HepG2 (cell line): ENCODE measurements around the gene STIM1.

Source experiments
- FOXM1 ChIP-seq: sonication (generic); formaldehyde crosslinking; IDR thresholded peaks from 2 replicates; pipeline ENCODE4 v1.5.0; 2020; ENCODE audit warnings: missing genetic modification reagents
- KLF9 ChIP-seq: IDR thresholded peaks from 2 replicates; pipeline ENCODE4 v1.6.1; 2016; ENCODE audit warnings: low read depth
- PLRG1 ChIP-seq: fragments of 450-650 bp; conservative IDR thresholded peaks from 2 replicates; pipeline ENCODE4 v1.6.1; 2016
- RXRA ChIP-seq: sonication (generic); formaldehyde crosslinking; IDR thresholded peaks from 2 replicates; pipeline ENCODE4 v1.5.1; 2020; ENCODE audit warnings: missing genetic modification reagents
- TBP ChIP-seq: sonication (generic); formaldehyde crosslinking; IDR thresholded peaks from 2 replicates; pipeline ENCODE4 v1.5.0; 2020; ENCODE audit warnings: missing genetic modification reagents
- TF ChIP-seq, protein P1 (sequence below): sonication (generic); formaldehyde crosslinking; IDR thresholded peaks from 2 replicates; pipeline ENCODE4 v1.5.0; 2020; ENCODE audit warnings: mild to moderate bottlenecking, missing genetic modification reagents, moderate library complexity
- TF ChIP-seq, protein P2 (sequence below): IDR thresholded peaks from 2 replicates; pipeline ENCODE4 v1.6.1; 2012; ENCODE audit warnings: inconsistent platforms
- TF ChIP-seq, protein P3 (sequence below): sonication (generic); formaldehyde crosslinking; IDR thresholded peaks from 2 replicates; pipeline ENCODE4 v1.9.0; 2021; ENCODE audit warnings: missing genetic modification reagents, borderline replicate concordance
- TF ChIP-seq, protein P4 (sequence below): sonication (generic); formaldehyde crosslinking; IDR thresholded peaks from 2 replicates; pipeline ENCODE4 v1.8.1; 2023; ENCODE audit warnings: missing genetic modification reagents, inconsistent platforms, borderline replicate concordance
- TF ChIP-seq, protein P5 (sequence below), 2 experiments: sonication (generic) in 1 of 2; formaldehyde crosslinking in 1 of 2; IDR thresholded peaks; 2 replicates each; pipeline versions ENCODE4 v1.5.1 to v1.6.1; 2011 to 2020; ENCODE audit warnings: borderline replicate concordance in 1 of 2, low read depth in 1 of 2, low read length in 1 of 2, mild to moderate bottlenecking in 1 of 2, missing genetic modification reagents in 1 of 2, moderate library complexity in 1 of 2

DNA sequence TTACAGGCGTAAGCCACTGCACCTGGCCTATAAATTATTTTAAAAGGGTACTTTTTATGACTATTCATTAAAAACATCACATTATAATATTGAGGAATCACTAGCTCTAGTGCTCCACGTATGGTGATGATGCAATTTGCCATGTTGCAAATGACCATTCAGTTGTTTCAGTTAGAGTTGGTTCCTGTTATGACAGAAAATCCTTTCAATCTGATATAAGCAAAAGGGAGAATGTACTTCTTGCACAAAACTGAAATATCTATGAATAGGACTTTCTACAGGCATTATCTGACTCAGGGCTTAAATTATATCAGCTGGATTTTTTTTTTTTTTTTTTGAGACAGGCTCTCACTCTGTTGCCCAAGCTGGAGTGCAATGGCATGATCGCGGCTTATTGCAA, 193.5 kb downstream of the STIM1 start:
- TF ChIP-seq PLRG1 (no peak), FOXM1 (CRISPR knock-in tag) (no peak), TBP (CRISPR knock-in tag) (no peak), RXRA (CRISPR knock-in tag) (no peak), KLF9 (CRISPR knock-in tag) (no peak)
- TF ChIP-seq, protein P1, sequence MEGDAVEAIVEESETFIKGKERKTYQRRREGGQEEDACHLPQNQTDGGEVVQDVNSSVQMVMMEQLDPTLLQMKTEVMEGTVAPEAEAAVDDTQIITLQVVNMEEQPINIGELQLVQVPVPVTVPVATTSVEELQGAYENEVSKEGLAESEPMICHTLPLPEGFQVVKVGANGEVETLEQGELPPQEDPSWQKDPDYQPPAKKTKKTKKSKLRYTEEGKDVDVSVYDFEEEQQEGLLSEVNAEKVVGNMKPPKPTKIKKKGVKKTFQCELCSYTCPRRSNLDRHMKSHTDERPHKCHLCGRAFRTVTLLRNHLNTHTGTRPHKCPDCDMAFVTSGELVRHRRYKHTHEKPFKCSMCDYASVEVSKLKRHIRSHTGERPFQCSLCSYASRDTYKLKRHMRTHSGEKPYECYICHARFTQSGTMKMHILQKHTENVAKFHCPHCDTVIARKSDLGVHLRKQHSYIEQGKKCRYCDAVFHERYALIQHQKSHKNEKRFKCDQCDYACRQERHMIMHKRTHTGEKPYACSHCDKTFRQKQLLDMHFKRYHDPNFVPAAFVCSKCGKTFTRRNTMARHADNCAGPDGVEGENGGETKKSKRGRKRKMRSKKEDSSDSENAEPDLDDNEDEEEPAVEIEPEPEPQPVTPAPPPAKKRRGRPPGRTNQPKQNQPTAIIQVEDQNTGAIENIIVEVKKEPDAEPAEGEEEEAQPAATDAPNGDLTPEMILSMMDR, result no peak
- TF ChIP-seq, protein P2, sequence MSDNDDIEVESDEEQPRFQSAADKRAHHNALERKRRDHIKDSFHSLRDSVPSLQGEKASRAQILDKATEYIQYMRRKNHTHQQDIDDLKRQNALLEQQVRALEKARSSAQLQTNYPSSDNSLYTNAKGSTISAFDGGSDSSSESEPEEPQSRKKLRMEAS, result no peak
- TF ChIP-seq, protein P3, sequence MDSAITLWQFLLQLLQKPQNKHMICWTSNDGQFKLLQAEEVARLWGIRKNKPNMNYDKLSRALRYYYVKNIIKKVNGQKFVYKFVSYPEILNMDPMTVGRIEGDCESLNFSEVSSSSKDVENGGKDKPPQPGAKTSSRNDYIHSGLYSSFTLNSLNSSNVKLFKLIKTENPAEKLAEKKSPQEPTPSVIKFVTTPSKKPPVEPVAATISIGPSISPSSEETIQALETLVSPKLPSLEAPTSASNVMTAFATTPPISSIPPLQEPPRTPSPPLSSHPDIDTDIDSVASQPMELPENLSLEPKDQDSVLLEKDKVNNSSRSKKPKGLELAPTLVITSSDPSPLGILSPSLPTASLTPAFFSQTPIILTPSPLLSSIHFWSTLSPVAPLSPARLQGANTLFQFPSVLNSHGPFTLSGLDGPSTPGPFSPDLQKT (CRISPR knock-in tag), result no peak
- TF ChIP-seq, protein P4, sequence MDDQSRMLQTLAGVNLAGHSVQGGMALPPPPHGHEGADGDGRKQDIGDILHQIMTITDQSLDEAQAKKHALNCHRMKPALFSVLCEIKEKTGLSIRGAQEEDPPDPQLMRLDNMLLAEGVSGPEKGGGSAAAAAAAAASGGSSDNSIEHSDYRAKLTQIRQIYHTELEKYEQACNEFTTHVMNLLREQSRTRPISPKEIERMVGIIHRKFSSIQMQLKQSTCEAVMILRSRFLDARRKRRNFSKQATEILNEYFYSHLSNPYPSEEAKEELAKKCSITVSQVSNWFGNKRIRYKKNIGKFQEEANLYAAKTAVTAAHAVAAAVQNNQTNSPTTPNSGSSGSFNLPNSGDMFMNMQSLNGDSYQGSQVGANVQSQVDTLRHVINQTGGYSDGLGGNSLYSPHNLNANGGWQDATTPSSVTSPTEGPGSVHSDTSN (CRISPR knock-in tag), result no peak
- TF ChIP-seq, protein P5, sequence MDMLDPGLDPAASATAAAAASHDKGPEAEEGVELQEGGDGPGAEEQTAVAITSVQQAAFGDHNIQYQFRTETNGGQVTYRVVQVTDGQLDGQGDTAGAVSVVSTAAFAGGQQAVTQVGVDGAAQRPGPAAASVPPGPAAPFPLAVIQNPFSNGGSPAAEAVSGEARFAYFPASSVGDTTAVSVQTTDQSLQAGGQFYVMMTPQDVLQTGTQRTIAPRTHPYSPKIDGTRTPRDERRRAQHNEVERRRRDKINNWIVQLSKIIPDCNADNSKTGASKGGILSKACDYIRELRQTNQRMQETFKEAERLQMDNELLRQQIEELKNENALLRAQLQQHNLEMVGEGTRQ (IDR thresholded peaks at IDR 0.05; ENCODE audit: low read depth, low read length), result no peak
- TF ChIP-seq, protein P5 (CRISPR knock-in tag; IDR thresholded peaks at IDR 0.05; ENCODE audit: borderline replicate concordance), result no peak
